Keratinocyte (primary cell): ENCODE data around the gene CCDC107. TPM values are rescaled to one million over a fixed set of nuclear protein-coding genes. Genes with fewer than 3 reads are reported as not detected.

Experiments
- DNase-seq: peaks from one replicate; pipeline ENCODE4 v3.0.0-alpha.2; 2011; ENCODE audit warnings: low read depth, missing footprints, low spot score
- FAIRE-seq: peaks from 2 replicates; lab custom pipeline; 2011; peaks lifted over from hg19 to GRCh38; lab: Jason Lieb, UNC
- H2AFZ ChIP-seq: 2 replicates; pipeline ENCODE4 v1.6.0; 2012; ENCODE audit warnings: low read length, control low read depth, inconsistent platforms; ENCODE audit not compliant: control insufficient read depth
- H3K27ac ChIP-seq: 2 replicates; pipeline ENCODE4 v1.5.1; 2011; ENCODE audit warnings: low read length; ENCODE audit not compliant: control insufficient read depth, insufficient read depth
- H3K27me3 ChIP-seq: 3 replicates; pipeline ENCODE4 v1.6.0; 2011; ENCODE audit warnings: low read length; ENCODE audit not compliant: control insufficient read depth, insufficient read depth; ENCODE audit errors: extremely low read depth
- H3K36me3 ChIP-seq, 2 experiments: 2 replicates in 1 of 2; 3 replicates in 1 of 2; pipeline ENCODE4 v1.5.1; 2011; ENCODE audit warnings: low read length in 2 of 2, mild to moderate bottlenecking in 1 of 2; ENCODE audit not compliant: control insufficient read depth in 2 of 2, insufficient read depth in 2 of 2; ENCODE audit errors: extremely low read depth in 1 of 2
- H3K4me1 ChIP-seq: 3 replicates; pipeline ENCODE4 v1.5.1; 2011; ENCODE audit warnings: low read length; ENCODE audit not compliant: control insufficient read depth, insufficient read depth; ENCODE audit errors: extremely low read depth
- H3K4me2 ChIP-seq: 3 replicates; pipeline ENCODE4 v1.6.0; 2011; ENCODE audit warnings: low read depth, low read length; ENCODE audit not compliant: control insufficient read depth, insufficient read depth; ENCODE audit errors: extremely low read depth
- H3K4me3 ChIP-seq, 3 experiments: fragments of 200-600 bp in 1 of 3; sonication (generic) in 1 of 3; 2 replicates in 2 of 3; 3 replicates in 1 of 3; pipeline ENCODE4 v1.5.1; 2011 to 2016; ENCODE audit warnings: low read length in 3 of 3, mild to moderate bottlenecking in 3 of 3, control low read depth in 2 of 3, inconsistent platforms in 1 of 3, low read depth in 1 of 3, mixed read lengths in 1 of 3, mixed run types in 1 of 3, moderate library complexity in 1 of 3; ENCODE audit not compliant: control insufficient read depth in 2 of 3, insufficient read depth in 2 of 3; ENCODE audit errors: extremely low read depth in 1 of 3
- H3K79me2 ChIP-seq: 2 replicates; pipeline ENCODE4 v1.6.0; 2012; ENCODE audit warnings: low read length; ENCODE audit not compliant: control insufficient read depth, insufficient read depth
- H3K9ac ChIP-seq: 3 replicates; pipeline ENCODE4 v1.6.0; 2011; ENCODE audit warnings: low read length; ENCODE audit not compliant: control insufficient read depth, insufficient read depth; ENCODE audit errors: extremely low read depth
- H3K9me1 ChIP-seq: 3 replicates; pipeline ENCODE4 v1.6.0; 2011; ENCODE audit warnings: low read length; ENCODE audit not compliant: control insufficient read depth, insufficient read depth; ENCODE audit errors: extremely low read depth
- H3K9me3 ChIP-seq: 2 replicates; pipeline ENCODE4 v1.5.1; 2012; ENCODE audit warnings: low read depth, low read length; ENCODE audit not compliant: control insufficient read depth
- H4K20me1 ChIP-seq: 3 replicates; pipeline ENCODE4 v1.6.0; 2011; ENCODE audit warnings: low read length; ENCODE audit not compliant: control insufficient read depth, insufficient read depth; ENCODE audit errors: extremely low read depth
- EZH2 ChIP-seq: IDR thresholded peaks from one replicate; pipeline ENCODE4 v1.6.1; 2012; ENCODE audit warnings: inconsistent platforms, mild to moderate bottlenecking, low read length, moderate library complexity
- dilution Hi-C: fragments of 300-500 bp; cut with MboI; formaldehyde crosslinking; loops from one replicate; pipeline ENCODE4 v1.7.0; 2020; ENCODE audit warnings: low sequenced_read_pairs; ENCODE audit not compliant: extremely low pct_ligation_motif_present
- polyA plus RNA-seq, 5 experiments: library from polyadenylated mRNA; depleted of rRNA in 3 of 5; stranded (reverse) in 3 of 5; stranded (forward) in 1 of 5; unstranded in 1 of 5; fragments of >200 nt; gene quantifications; 1 replicate in 1 of 5; 2 replicates in 3 of 5; 3 replicates in 1 of 5; pipeline versions ENCODE4 v1.2.1 to v1.2.3, GENCODE V29; 2011 to 2012; ENCODE audit warnings: missing spikeins in 2 of 5, low read depth in 1 of 5, low replicate concordance in 1 of 5
- TF ChIP-seq, protein P1 (sequence below), 3 experiments: IDR thresholded peaks in 1 of 3; conservative IDR thresholded peaks in 1 of 3; optimal IDR thresholded peaks in 1 of 3; 2 replicates in 2 of 3; 3 replicates in 1 of 3; pipeline versions ENCODE3 to v1.5.1; 2011; ENCODE audit warnings: low read length in 3 of 3, mild to moderate bottlenecking in 3 of 3, moderate library complexity in 2 of 3, control low read depth in 1 of 3, inconsistent platforms in 1 of 3; ENCODE audit not compliant: insufficient read depth in 2 of 3; ENCODE audit errors: extremely low read depth in 1 of 3

CCDC107 gene
- polyA plus RNA-seq, 1 donor (not counting 4 experiments of a cell fraction or from before 2014, with no cell fraction given) = 10.5 TPM

DNA sequence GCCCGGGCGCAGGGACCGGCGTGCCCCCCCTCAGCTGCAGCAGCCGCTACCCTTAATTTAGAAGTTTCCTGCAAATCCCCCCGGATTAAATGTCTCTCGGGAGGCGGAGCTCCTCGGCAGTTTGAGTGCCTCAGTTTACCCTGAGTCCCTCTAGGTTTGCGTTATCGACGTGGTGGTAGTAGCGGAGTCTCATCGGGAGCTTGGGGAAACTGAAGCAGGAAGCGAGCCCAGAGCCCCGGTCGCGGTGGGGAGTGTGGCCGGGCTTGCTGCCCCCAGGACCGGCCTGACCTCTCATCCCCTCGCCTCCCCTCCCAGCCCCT lies 32.2 kb downstream of the CCDC107 start:
- Histone ChIP-seq H3K4me2 (peak overlapping the region; percentile 67), H3K79me2 (no peaks in the 10 kb centered on the region), H3K36me3 (peaks cover 0 to 2% of the 10 kb centered on the region in 2 experiments), H3K4me1 (peaks cover 16% of the 10 kb centered on the region), H3K9ac (peak overlapping the region; percentile 61), H3K27ac (no peak overlapping the region), H3K9me1 (no peaks in the 10 kb centered on the region), H3K9me3 (no peaks in the 10 kb centered on the region), H4K20me1 (no peaks in the 10 kb centered on the region), H3K4me3 (peak overlapping the region; percentile 50 to 72 (median 66)), H2AFZ (peak overlapping the region; percentile 20), H3K27me3 (no peaks in the 10 kb centered on the region)
- no peak for FAIRE-seq
- no peak for TF ChIP-seq EZH2
- DNase-seq = no peak
- dilution Hi-C loops = no loop called here

DNA sequence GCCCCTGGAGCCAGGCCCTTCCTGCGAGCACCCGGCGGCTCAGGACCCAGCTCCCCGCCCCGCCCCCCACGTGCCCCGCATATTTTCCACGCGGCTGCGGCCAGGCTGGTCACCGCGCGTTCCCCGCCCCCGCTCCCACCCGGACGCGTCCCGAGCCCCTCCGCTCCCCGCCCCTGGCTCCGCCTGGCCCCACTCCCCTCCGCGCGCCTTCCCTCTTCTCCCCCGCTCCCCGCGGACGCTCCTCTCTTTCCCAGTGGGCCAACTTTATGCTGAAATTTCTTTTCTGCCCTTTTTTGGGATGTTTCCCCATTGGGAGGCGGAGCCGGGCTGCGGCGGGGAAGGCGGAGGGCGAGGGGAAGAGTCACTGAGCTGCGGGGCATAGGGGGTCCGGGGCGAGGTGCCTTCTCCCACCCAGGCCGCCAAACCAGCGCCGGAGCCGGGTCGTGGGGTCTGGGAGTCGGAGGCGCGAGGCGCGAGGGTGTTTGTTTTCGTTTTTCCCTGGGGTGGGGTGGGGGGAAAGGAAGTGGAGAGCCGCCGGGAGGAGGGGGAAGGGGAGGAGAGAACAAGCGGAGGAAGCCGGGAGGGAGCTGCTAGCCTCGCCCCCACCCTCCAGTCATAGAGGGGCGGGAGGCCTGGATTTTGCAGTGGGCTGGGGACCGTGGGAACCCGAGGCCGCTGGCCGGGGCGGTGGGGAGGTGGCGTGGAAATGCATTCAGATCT lies 32.7 kb downstream of the CCDC107 start:
- peaks cover 16% of the 10 kb centered on the region for H3K4me1 ChIP-seq
- peak overlapping the region; percentile 61 for H3K9ac ChIP-seq
- no peak for TF ChIP-seq EZH2
- TF ChIP-seq, protein P1, sequence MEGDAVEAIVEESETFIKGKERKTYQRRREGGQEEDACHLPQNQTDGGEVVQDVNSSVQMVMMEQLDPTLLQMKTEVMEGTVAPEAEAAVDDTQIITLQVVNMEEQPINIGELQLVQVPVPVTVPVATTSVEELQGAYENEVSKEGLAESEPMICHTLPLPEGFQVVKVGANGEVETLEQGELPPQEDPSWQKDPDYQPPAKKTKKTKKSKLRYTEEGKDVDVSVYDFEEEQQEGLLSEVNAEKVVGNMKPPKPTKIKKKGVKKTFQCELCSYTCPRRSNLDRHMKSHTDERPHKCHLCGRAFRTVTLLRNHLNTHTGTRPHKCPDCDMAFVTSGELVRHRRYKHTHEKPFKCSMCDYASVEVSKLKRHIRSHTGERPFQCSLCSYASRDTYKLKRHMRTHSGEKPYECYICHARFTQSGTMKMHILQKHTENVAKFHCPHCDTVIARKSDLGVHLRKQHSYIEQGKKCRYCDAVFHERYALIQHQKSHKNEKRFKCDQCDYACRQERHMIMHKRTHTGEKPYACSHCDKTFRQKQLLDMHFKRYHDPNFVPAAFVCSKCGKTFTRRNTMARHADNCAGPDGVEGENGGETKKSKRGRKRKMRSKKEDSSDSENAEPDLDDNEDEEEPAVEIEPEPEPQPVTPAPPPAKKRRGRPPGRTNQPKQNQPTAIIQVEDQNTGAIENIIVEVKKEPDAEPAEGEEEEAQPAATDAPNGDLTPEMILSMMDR (optimal IDR thresholded peaks at IDR 0.05 in 1 of 3, IDR thresholded peaks at IDR 0.05 in 1 of 3, conservative IDR thresholded peaks at IDR 0.05 in 1 of 3; ENCODE audit: extremely low read depth in 1 of 3, insufficient read depth in 2 of 3, low read length in 3 of 3) = no peak
- no peaks in the 10 kb centered on the region for H3K27me3 ChIP-seq
- no peak overlapping the region for H3K27ac ChIP-seq
- H3K9me1 ChIP-seq = no peaks in the 10 kb centered on the region
- FAIRE-seq (no peak), DNase-seq (no peak)
- H3K36me3 ChIP-seq = peaks cover under 1 to 3% of the 10 kb centered on the region in 2 experiments
- dilution Hi-C loops = no loop called here
- H2AFZ ChIP-seq = peak overlapping the region; percentile 60
- H3K4me2 ChIP-seq = peak overlapping the region; percentile 67
- H3K4me3 ChIP-seq = peak overlapping the region; percentile 50 to 72 (median 66)
- H4K20me1 ChIP-seq = no peaks in the 10 kb centered on the region
- H3K79me2 ChIP-seq = no peaks in the 10 kb centered on the region
- no peaks in the 10 kb centered on the region for H3K9me3 ChIP-seq

DNA sequence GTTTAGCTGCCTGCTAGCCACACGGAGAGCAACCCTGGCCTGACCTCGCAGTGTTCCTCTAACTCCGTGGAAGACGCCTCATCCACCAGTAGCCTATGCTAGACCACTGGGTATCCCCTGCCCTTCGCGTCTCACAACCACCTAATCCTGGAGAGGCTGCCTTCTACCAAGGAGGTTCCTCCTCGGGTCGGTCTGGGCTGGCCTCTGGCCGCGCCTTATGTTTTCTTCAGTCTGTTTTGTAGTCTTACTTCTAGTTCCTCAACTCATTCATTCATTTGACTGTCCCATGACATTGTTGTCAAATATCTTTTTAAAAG lies 33.2 kb downstream of the CCDC107 start:
- H3K9me3 ChIP-seq = no peaks in the 10 kb centered on the region
- no peak overlapping the region for H3K27ac ChIP-seq
- peak overlapping the region; percentile 61 for H3K9ac ChIP-seq
- no peaks in the 10 kb centered on the region for H3K79me2 ChIP-seq
- dilution Hi-C loops = no loop called here
- peaks cover 16% of the 10 kb centered on the region for H3K4me1 ChIP-seq
- H3K9me1 ChIP-seq = no peaks in the 10 kb centered on the region
- FAIRE-seq = no peak
- H2AFZ ChIP-seq = peak overlapping the region; percentile 54
- H3K4me3 ChIP-seq = peak overlapping the region in 2 of 3 experiments; percentile 17 to 50
- no peak for TF ChIP-seq EZH2
- TF ChIP-seq, protein P1 (optimal IDR thresholded peaks at IDR 0.05 in 1 of 3, IDR thresholded peaks at IDR 0.05 in 1 of 3, conservative IDR thresholded peaks at IDR 0.05 in 1 of 3; ENCODE audit: extremely low read depth in 1 of 3, insufficient read depth in 2 of 3, low read length in 3 of 3) = no peak
- peaks cover 3% of the 10 kb centered on the region for H4K20me1 ChIP-seq
- peak overlapping the region; percentile 61 for H3K4me2 ChIP-seq
- peaks cover 5 to 6% of the 10 kb centered on the region in 2 experiments for H3K36me3 ChIP-seq
- no peaks in the 10 kb centered on the region for H3K27me3 ChIP-seq
- no peak for DNase-seq
